Loucy (cell line): ENCODE measurements around the gene GPHB5.

Experiments used
- H2AFZ ChIP-seq: fragments of 200-600 bp; sonication (generic); 2 replicates; pipeline ENCODE4 v1.6.0; 2016; ENCODE audit warnings: antibody characterized with exemption, mild to moderate bottlenecking, low read length, moderate library complexity
- H3F3A ChIP-seq: fragments of 200-600 bp; 2 replicates; pipeline ENCODE4 v1.6.0; 2016; ENCODE audit warnings: antibody characterized with exemption, low read depth, mild to moderate bottlenecking
- H3K27me3 ChIP-seq: fragments of 200-600 bp; sonication (generic); 2 replicates; pipeline ENCODE4 v1.6.1; 2014; ENCODE audit warnings: low read length, mild to moderate bottlenecking; ENCODE audit not compliant: insufficient read depth, poor library complexity, severe bottlenecking
- H3K36me3 ChIP-seq: fragments of 200-600 bp; sonication (generic); 2 replicates; pipeline ENCODE4 v1.6.1; 2016; ENCODE audit warnings: low read length; ENCODE audit not compliant: insufficient read depth
- H3K4me1 ChIP-seq: fragments of 200-600 bp; sonication (generic); 2 replicates; pipeline ENCODE4 v1.5.1; 2014; ENCODE audit warnings: low read length, mild to moderate bottlenecking; ENCODE audit not compliant: insufficient read depth, poor library complexity, severe bottlenecking
- H3K4me2 ChIP-seq: fragments of 200-600 bp; sonication (generic); 2 replicates; pipeline ENCODE4 v1.6.0; 2014; ENCODE audit warnings: antibody characterized with exemption, low read length, low read depth, mild to moderate bottlenecking; ENCODE audit not compliant: poor library complexity, severe bottlenecking
- H3K4me3 ChIP-seq: fragments of 200-600 bp; sonication (generic); 2 replicates; pipeline ENCODE4 v1.5.1; 2014; ENCODE audit warnings: low read length, mild to moderate bottlenecking, mixed read lengths; ENCODE audit not compliant: poor library complexity, severe bottlenecking
- H3K79me2 ChIP-seq: fragments of 200-600 bp; sonication (generic); 2 replicates; pipeline ENCODE4 v1.6.1; 2014; ENCODE audit warnings: low read length; ENCODE audit not compliant: insufficient read depth
- H3K9ac ChIP-seq: fragments of 200-600 bp; sonication (generic); 2 replicates; pipeline ENCODE4 v1.6.0; 2014; ENCODE audit warnings: mild to moderate bottlenecking, low read depth, low read length, moderate library complexity; ENCODE audit not compliant: poor library complexity, severe bottlenecking
- H3K9me2 ChIP-seq: fragments of 200-600 bp; sonication (generic); replicated peaks from 2 replicates; pipeline ENCODE4 v1.6.1; 2016; ENCODE audit warnings: low read depth, low read length, mixed read lengths
- H3K9me3 ChIP-seq: fragments of 200-600 bp; sonication (generic); 2 replicates; pipeline ENCODE4 v1.6.1; 2014; ENCODE audit warnings: mild to moderate bottlenecking, antibody characterized with exemption, low read length, low read depth; ENCODE audit not compliant: insufficient read depth
- H4K20me1 ChIP-seq: fragments of 200-600 bp; sonication (generic); 2 replicates; pipeline ENCODE4 v1.6.0; 2014; ENCODE audit warnings: antibody characterized with exemption, low read length, mild to moderate bottlenecking; ENCODE audit not compliant: insufficient read depth, poor library complexity, severe bottlenecking
- CTCF ChIP-seq: fragments of 200-600 bp; sonication (generic); conservative IDR thresholded peaks from 2 replicates; pipeline ENCODE4 v1.5.1; 2014; ENCODE audit warnings: mild to moderate bottlenecking, antibody characterized with exemption, low read length
- EZH2phosphoT487 ChIP-seq: fragments of 200-600 bp; IDR thresholded peaks from 2 replicates; pipeline ENCODE4 v1.6.1; 2018; ENCODE audit warnings: antibody characterized with exemption, mild to moderate bottlenecking, moderate library complexity, borderline replicate concordance

The GPHB5 gene

GRCh38 chr14:63275611-63276010 is 43.1 kb downstream of the GPHB5 start:
- Histone ChIP-seq H3K4me3 (no peak overlapping the region), H3K9me2 (no peaks in the 10 kb centered on the region), H4K20me1 (no peaks in the 10 kb centered on the region), H3K9me3 (no peaks in the 10 kb centered on the region), H3F3A (no peaks in the 10 kb centered on the region), H2AFZ (no peak overlapping the region), H3K79me2 (no peaks in the 10 kb centered on the region), H3K27me3 (no peaks in the 10 kb centered on the region), H3K4me2 (no peak overlapping the region), H3K36me3 (no peaks in the 10 kb centered on the region), H3K9ac (no peak overlapping the region), H3K4me1 (no peaks in the 10 kb centered on the region)
- no peak for TF ChIP-seq EZH2phosphoT487
- TF ChIP-seq CTCF, result no peak

- Histone ChIP-seq H3K9ac (no peak overlapping the region), H3K9me2 (no peaks in the 10 kb centered on the region), H4K20me1 (no peaks in the 10 kb centered on the region), H3K27me3 (no peaks in the 10 kb centered on the region), H3K4me1 (no peaks in the 10 kb centered on the region), H3K36me3 (no peaks in the 10 kb centered on the region), H3F3A (no peaks in the 10 kb centered on the region), H3K4me2 (no peak overlapping the region), H3K4me3 (no peak overlapping the region), H3K79me2 (no peaks in the 10 kb centered on the region), H3K9me3 (no peaks in the 10 kb centered on the region), H2AFZ (no peak overlapping the region)
- TF ChIP-seq CTCF (no peak), EZH2phosphoT487 (no peak)
Observed at GRCh38 chr14:63273717-63274655, 44.7 kb downstream of the GPHB5 start.

GRCh38 chr14:63273129-63273528 is 45.6 kb downstream of the GPHB5 start:
- H3K4me3 ChIP-seq, result no peak overlapping the region
- H3K4me1 ChIP-seq, result no peaks in the 10 kb centered on the region
- H3K36me3 ChIP-seq, result no peaks in the 10 kb centered on the region
- H3F3A ChIP-seq, result no peaks in the 10 kb centered on the region
- H2AFZ ChIP-seq, result no peak overlapping the region
- no peaks in the 10 kb centered on the region for H3K79me2 ChIP-seq
- no peaks in the 10 kb centered on the region for H3K9me2 ChIP-seq
- H3K9me3 ChIP-seq, result no peaks in the 10 kb centered on the region
- H3K4me2 ChIP-seq, result no peak overlapping the region
- H4K20me1 ChIP-seq, result no peaks in the 10 kb centered on the region
- TF ChIP-seq EZH2phosphoT487 (no peak), CTCF (no peak)
- H3K9ac ChIP-seq, result no peak overlapping the region
- H3K27me3 ChIP-seq, result no peaks in the 10 kb centered on the region
